HFFc6 (cell line): ENCODE data around the gene PGM2. TPM values are rescaled to one million over a fixed set of nuclear protein-coding genes. Genes with fewer than 3 reads are reported as not detected.

ENCODE experiments used
- DNase-seq: peaks from one replicate; pipeline ENCODE4 v3.0.0-alpha.2; 2018
- H3K27ac Mint-ChIP-seq: 2 replicates; pipeline ENCODE4 v1.8.0; 2020; ENCODE audit warnings: mild to moderate bottlenecking, mixed read lengths
- H3K27me3 Mint-ChIP-seq: 2 replicates; pipeline ENCODE4 v1.8.0; 2021; ENCODE audit warnings: mild to moderate bottlenecking, moderate library complexity, mixed read lengths; ENCODE audit not compliant: insufficient read depth
- H3K36me3 Mint-ChIP-seq: 2 replicates; pipeline ENCODE4 v1.8.0; 2021; ENCODE audit warnings: low read depth, mixed read lengths
- H3K4me1 Mint-ChIP-seq: 2 replicates; pipeline ENCODE4 v1.8.0; 2020; ENCODE audit warnings: low read depth, mixed read lengths
- H3K4me3 Mint-ChIP-seq: 2 replicates; pipeline ENCODE4 v1.8.0; 2020; ENCODE audit warnings: mild to moderate bottlenecking, moderate library complexity, mixed read lengths
- H3K9me3 Mint-ChIP-seq: 2 replicates; pipeline ENCODE4 v1.8.0; 2020; ENCODE audit warnings: mild to moderate bottlenecking, mixed read lengths
- CTCF ChIP-seq: fragments of 200-600 bp; sonication (generic); IDR thresholded peaks from 2 replicates; pipeline ENCODE4 v1.5.0; 2021; ENCODE audit warnings: antibody characterized with exemption, mild to moderate bottlenecking
- total RNA-seq, 6 experiments: library from RNA; stranded (reverse); fragmentation: NEBNext Ultra II Directional; extraction: Animal tissue kit (Norgen Biotek cat#: 25700); gene quantifications; 2 replicates in 1 of 6; 3 replicates in 5 of 6; pipeline ENCODE4 v1.2.3, GENCODE V29; 2021

Gene PGM2
- total RNA-seq, 6 experiments from 2014 or later = 38.8 to 47.0 (median 45.0) TPM

- no peak for TF ChIP-seq CTCF
- peaks cover 13% of the 10 kb centered on the region for H3K4me1 Mint-ChIP-seq
Measured at GRCh38 chr4:37908488-37909331, 82.2 kb downstream of the PGM2 start.

GRCh38 chr4:37909332-37910090 is 83.0 kb downstream of the PGM2 start:
- peaks cover 12% of the 10 kb centered on the region for H3K27me3 Mint-ChIP-seq
- DNase-seq = no peak
- H3K36me3 Mint-ChIP-seq = no peaks in the 10 kb centered on the region
- TF ChIP-seq CTCF = no peak
- H3K4me3 Mint-ChIP-seq = no peak overlapping the region
- no peak overlapping the region for H3K27ac Mint-ChIP-seq
- no peaks in the 10 kb centered on the region for H3K9me3 Mint-ChIP-seq
- peaks cover 13% of the 10 kb centered on the region for H3K4me1 Mint-ChIP-seq

More at GRCh38 chr4:37908488-37909331, 82.2 kb downstream of the PGM2 start:
- peak; percentile 24 for DNase-seq
- Mint-ChIP-seq H3K9me3 (no peaks in the 10 kb centered on the region), H3K27ac (no peak overlapping the region), H3K4me3 (peak overlapping the region; percentile 9; the same call in 1 of the 2 replicates), H3K36me3 (no peaks in the 10 kb centered on the region), H3K27me3 (peaks cover 14% of the 10 kb centered on the region)

GRCh38 chr4:37910091-37910486 is 83.6 kb downstream of the PGM2 start:
- H3K27me3 Mint-ChIP-seq = peaks cover 12% of the 10 kb centered on the region
- no peaks in the 10 kb centered on the region for H3K9me3 Mint-ChIP-seq

More at GRCh38 chr4:37910091-37910486, 83.6 kb downstream of the PGM2 start:
- no peak for TF ChIP-seq CTCF
- Mint-ChIP-seq H3K4me3 (no peak overlapping the region), H3K27ac (no peak overlapping the region), H3K4me1 (peaks cover 13% of the 10 kb centered on the region), H3K36me3 (no peaks in the 10 kb centered on the region)
- no peak for DNase-seq

Other genes with a start within 250 kb of the PGM2 start
- gene RELL1, start 140.3 kb upstream of the PGM2 start, total RNA-seq = 10 to 100 TPM; 20.4 to 31.3 (median 28.9) TPM
- 100 to 1,000 TPM in 4 of 6 experiments, 10 to 100 TPM in 2; 78.5 to 126 (median 112) TPM for gene TBC1D1, start 64.4 kb downstream of the PGM2 start, total RNA-seq
- not detected for gene PTTG2, start 133.7 kb downstream of the PGM2 start, total RNA-seq